Testis (tissue), 2 donors: ENCODE data around the gene CD34.

Experiments
- POLR2A ChIP-seq: fragments of 450-650 bp; IDR thresholded peaks from one replicate; pipeline ENCODE4 v1.6.1; 2017; ENCODE audit warnings: antibody characterized with exemption, mild to moderate bottlenecking, moderate library complexity
- TF ChIP-seq, protein P1 (sequence below), 3 experiments: fragments of 450-650 bp in 2 of 3; fragments of 200-600 bp in 1 of 3; sonication (generic) in 1 of 3; IDR thresholded peaks; one replicate each; pipeline ENCODE4 v1.5.1; 2016 to 2019; ENCODE audit warnings: antibody characterized with exemption in 3 of 3, mild to moderate bottlenecking in 2 of 3, moderate library complexity in 1 of 3

DNA sequence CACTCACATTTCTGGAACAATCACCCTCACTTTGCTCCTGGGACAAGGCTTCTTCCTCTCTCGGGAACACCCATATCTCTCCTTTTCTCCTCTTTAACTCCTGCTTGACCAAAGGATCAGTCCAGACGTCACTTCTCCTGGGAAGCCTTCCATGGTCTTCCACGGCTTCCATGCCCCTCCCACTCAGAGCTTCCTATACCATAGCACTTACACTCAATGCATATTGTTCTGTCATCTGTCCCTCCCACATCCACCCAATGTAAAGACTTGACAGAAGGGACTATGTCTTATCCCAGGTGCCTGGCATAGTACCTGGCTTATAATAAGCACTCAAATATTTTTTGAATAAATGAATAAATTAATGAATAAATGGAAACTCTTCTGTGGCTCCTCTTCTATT lies 28.2 kb downstream of the CD34 start:
- TF ChIP-seq, protein P1, sequence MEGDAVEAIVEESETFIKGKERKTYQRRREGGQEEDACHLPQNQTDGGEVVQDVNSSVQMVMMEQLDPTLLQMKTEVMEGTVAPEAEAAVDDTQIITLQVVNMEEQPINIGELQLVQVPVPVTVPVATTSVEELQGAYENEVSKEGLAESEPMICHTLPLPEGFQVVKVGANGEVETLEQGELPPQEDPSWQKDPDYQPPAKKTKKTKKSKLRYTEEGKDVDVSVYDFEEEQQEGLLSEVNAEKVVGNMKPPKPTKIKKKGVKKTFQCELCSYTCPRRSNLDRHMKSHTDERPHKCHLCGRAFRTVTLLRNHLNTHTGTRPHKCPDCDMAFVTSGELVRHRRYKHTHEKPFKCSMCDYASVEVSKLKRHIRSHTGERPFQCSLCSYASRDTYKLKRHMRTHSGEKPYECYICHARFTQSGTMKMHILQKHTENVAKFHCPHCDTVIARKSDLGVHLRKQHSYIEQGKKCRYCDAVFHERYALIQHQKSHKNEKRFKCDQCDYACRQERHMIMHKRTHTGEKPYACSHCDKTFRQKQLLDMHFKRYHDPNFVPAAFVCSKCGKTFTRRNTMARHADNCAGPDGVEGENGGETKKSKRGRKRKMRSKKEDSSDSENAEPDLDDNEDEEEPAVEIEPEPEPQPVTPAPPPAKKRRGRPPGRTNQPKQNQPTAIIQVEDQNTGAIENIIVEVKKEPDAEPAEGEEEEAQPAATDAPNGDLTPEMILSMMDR (IDR thresholded peaks at IDR 0.05), result no peak
- TF ChIP-seq POLR2A, result no peak
